ENCODE results near the gene SKP1.

GRCh38 chr5:134145779-134146581 lies 30.8 kb downstream of the SKP1 start:
- TF ChIP-seq CTCF (IDR thresholded peaks at IDR 0.05 in 2 of 3, conservative IDR thresholded peaks at IDR 0.05 in 1 of 3; ENCODE audit: borderline replicate concordance in 1 of 3, insufficient read depth in 1 of 3, low read depth in 2 of 3, low read length in 2 of 3) (peak; percentile 91 to 94 (median 93)), POLR2AphosphoS5 (IDR thresholded peaks at IDR 0.05; ENCODE audit: low read depth, low read length) (peak; percentile 17; the same call in 1 of the 2 replicates), ATF3 (IDR thresholded peaks at IDR 0.05) (no peak), EGR1 (IDR thresholded peaks at IDR 0.05; ENCODE audit: low read depth) (no peak), ZNF274 (IDR thresholded peaks at IDR 0.05; ENCODE audit: low read depth, low read length) (no peak), ELF1 (IDR thresholded peaks at IDR 0.05; ENCODE audit: borderline replicate concordance, low read depth) (no peak), POLR2A (IDR thresholded peaks at IDR 0.05; ENCODE audit: borderline replicate concordance, extremely low read depth, insufficient read depth, insufficient read length) (no peak), SP1 (IDR thresholded peaks at IDR 0.05; ENCODE audit: low read depth) (no peak), RAD21 (IDR thresholded peaks at IDR 0.05; ENCODE audit: low read depth) (peak; percentile 73), CEBPB (IDR thresholded peaks at IDR 0.05; ENCODE audit: low read depth) (no peak), EZH2 (IDR thresholded peaks at IDR 0.05) (no peak)
- TF ChIP-seq, protein P1, sequence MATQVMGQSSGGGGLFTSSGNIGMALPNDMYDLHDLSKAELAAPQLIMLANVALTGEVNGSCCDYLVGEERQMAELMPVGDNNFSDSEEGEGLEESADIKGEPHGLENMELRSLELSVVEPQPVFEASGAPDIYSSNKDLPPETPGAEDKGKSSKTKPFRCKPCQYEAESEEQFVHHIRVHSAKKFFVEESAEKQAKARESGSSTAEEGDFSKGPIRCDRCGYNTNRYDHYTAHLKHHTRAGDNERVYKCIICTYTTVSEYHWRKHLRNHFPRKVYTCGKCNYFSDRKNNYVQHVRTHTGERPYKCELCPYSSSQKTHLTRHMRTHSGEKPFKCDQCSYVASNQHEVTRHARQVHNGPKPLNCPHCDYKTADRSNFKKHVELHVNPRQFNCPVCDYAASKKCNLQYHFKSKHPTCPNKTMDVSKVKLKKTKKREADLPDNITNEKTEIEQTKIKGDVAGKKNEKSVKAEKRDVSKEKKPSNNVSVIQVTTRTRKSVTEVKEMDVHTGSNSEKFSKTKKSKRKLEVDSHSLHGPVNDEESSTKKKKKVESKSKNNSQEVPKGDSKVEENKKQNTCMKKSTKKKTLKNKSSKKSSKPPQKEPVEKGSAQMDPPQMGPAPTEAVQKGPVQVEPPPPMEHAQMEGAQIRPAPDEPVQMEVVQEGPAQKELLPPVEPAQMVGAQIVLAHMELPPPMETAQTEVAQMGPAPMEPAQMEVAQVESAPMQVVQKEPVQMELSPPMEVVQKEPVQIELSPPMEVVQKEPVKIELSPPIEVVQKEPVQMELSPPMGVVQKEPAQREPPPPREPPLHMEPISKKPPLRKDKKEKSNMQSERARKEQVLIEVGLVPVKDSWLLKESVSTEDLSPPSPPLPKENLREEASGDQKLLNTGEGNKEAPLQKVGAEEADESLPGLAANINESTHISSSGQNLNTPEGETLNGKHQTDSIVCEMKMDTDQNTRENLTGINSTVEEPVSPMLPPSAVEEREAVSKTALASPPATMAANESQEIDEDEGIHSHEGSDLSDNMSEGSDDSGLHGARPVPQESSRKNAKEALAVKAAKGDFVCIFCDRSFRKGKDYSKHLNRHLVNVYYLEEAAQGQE (IDR thresholded peaks at IDR 0.05; ENCODE audit: low read depth) = no peak
- TF ChIP-seq, protein P2, sequence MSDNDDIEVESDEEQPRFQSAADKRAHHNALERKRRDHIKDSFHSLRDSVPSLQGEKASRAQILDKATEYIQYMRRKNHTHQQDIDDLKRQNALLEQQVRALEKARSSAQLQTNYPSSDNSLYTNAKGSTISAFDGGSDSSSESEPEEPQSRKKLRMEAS (IDR thresholded peaks at IDR 0.05) = no peak
